Measurements from ENCODE around the gene DNAAF5. TPM values are rescaled to one million over a fixed set of nuclear protein-coding genes. Genes with fewer than 3 reads are reported as not detected.
A peak's percentile ranks its signal among the peaks of the same experiment; 100 is the strongest.

The DNAAF5 gene
- total and polyA plus RNA-seq, 3 donors from 2014 or later: 21.1 to 67.0 (median 52.6) TPM

DNA sequence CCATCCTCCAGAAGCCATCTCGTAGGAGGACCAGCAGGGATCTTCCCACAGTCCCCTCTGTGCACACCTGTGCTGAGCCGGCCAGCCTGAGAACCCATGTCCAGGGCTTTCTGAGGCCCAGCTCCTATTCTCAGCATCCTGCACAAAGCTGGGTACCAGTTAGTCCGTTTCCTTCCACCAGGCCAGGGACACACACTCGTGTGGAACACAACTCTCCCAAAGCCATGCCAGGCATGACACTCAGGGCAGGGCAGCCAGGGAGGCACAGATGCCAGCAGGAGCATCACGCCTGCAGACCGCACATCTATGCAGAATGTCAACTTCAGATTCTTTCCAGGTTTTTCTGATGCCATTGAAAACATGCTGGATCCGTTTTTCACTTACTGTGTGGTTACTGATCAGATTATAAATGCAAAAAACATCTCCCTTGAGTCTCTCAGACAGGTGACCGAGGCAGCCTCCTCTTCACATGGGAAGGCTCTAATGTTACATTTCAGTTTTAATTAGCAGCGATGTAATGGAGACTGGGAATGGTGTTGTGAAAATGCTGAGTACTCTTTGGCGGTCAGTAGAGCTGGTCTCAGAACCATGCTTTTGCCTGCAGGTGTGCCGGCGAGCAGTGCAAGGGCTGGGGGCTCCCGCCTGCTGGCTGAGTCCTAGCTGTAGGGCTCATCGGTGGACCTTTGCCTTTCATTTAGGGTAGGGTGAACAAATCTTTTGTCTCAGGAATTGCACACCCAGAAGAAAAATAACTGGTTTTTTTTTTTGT is 102.5 kb downstream of the DNAAF5 start:
- no peaks in the 10 kb centered on the region for H3K36me3 ChIP-seq (ENCODE audit: low read depth, missing control alignments)
- intact Hi-C loops (cut with DNase I; ENCODE audit: low total_unique reads): no loop called here
- WGBS, 2 donors: 94 to 95% methylated on average over 14 of the region's 14 CpGs
- no peaks in the 10 kb centered on the region for H3K9me3 ChIP-seq
- TF ChIP-seq, protein P1, sequence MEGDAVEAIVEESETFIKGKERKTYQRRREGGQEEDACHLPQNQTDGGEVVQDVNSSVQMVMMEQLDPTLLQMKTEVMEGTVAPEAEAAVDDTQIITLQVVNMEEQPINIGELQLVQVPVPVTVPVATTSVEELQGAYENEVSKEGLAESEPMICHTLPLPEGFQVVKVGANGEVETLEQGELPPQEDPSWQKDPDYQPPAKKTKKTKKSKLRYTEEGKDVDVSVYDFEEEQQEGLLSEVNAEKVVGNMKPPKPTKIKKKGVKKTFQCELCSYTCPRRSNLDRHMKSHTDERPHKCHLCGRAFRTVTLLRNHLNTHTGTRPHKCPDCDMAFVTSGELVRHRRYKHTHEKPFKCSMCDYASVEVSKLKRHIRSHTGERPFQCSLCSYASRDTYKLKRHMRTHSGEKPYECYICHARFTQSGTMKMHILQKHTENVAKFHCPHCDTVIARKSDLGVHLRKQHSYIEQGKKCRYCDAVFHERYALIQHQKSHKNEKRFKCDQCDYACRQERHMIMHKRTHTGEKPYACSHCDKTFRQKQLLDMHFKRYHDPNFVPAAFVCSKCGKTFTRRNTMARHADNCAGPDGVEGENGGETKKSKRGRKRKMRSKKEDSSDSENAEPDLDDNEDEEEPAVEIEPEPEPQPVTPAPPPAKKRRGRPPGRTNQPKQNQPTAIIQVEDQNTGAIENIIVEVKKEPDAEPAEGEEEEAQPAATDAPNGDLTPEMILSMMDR (IDR thresholded peaks at IDR 0.05): no peak
- TF ChIP-seq POLR2A (IDR thresholded peaks at IDR 0.05): no peak
- no peak overlapping the region for H3K27ac ChIP-seq
- no peaks in the 10 kb centered on the region for H3K27me3 ChIP-seq
- H3K4me3 ChIP-seq: no peak overlapping the region
- peaks cover 20% of the 10 kb centered on the region for H3K4me1 ChIP-seq
- no peak for DNase-seq

DNA sequence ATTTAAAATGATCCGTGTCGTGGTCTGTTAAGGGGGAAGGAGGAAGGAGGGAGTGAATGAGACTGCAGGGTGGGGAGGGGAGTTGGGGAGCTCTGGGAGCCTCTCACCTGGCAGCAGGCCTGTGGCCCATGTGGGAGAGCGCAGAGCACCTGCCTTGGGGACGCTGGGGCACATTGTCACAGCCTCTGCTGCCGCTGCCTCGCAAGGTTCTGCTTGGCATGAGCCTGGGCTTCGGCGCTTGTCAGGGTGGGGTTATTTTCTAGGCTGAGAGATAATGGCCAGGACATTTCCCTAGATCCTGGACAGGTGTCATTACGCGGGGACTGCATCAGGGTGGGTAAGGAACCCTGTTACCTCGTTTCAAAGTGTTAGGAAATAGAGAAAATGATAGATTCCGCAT is 103.6 kb downstream of the DNAAF5 start:
- intact Hi-C loops (cut with DNase I; ENCODE audit: low total_unique reads): no loop called here
- no peaks in the 10 kb centered on the region for H3K36me3 ChIP-seq (ENCODE audit: low read depth, missing control alignments)
- no peak overlapping the region for H3K4me3 ChIP-seq
- no peak for DNase-seq
- H3K9me3 ChIP-seq: no peaks in the 10 kb centered on the region
- peaks cover 20% of the 10 kb centered on the region for H3K4me1 ChIP-seq
- no peaks in the 10 kb centered on the region for H3K27me3 ChIP-seq
- H3K27ac ChIP-seq: no peak overlapping the region
- TF ChIP-seq POLR2A (IDR thresholded peaks at IDR 0.05): no peak
- TF ChIP-seq, protein P1 (IDR thresholded peaks at IDR 0.05): no peak
- 73 to 84% methylated on average over 12 of the region's 12 CpGs for WGBS, 2 donors

DNA sequence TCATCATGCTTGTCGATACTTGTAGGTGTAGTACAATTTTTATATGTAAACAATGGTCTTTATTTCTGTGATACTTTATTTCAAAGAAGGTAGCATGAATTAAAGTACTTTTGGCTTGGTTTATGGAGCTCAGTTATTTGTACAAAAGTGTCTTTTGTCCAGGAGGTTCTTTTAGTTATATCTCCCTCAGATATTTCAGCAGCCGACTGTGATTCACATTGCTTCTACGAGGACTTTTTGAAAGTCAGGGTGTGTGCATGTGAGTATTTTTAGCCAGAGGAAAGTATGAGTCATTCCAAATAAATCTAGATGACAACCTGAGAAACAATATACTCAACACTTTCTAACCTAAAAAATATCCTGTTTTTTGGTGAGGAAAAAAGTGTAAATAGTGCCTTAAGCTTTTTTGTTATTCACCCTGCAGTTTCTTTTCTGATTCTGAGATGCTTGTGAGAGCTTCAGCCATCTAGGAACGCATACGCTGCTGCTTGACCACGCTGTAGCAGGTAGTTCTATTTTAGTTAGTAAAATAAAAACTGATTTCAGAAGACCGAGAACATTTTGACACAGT is 105.2 kb downstream of the DNAAF5 start:
- H3K4me3 ChIP-seq: no peak overlapping the region
- 32 to 40% methylated on average over 7 of the region's 7 CpGs for WGBS, 2 donors
- H3K27ac ChIP-seq: peak overlapping the region; percentile 76 to 84
- H3K27me3 ChIP-seq: no peaks in the 10 kb centered on the region
- H3K9me3 ChIP-seq: no peaks in the 10 kb centered on the region
- intact Hi-C loops (cut with DNase I; ENCODE audit: low total_unique reads): no loop called here
- H3K4me1 ChIP-seq: peaks cover 20% of the 10 kb centered on the region
- no peak for TF ChIP-seq POLR2A (IDR thresholded peaks at IDR 0.05)
- TF ChIP-seq, protein P1 (IDR thresholded peaks at IDR 0.05): no peak
- no peak for DNase-seq
- no peaks in the 10 kb centered on the region for H3K36me3 ChIP-seq (ENCODE audit: low read depth, missing control alignments)

DNA sequence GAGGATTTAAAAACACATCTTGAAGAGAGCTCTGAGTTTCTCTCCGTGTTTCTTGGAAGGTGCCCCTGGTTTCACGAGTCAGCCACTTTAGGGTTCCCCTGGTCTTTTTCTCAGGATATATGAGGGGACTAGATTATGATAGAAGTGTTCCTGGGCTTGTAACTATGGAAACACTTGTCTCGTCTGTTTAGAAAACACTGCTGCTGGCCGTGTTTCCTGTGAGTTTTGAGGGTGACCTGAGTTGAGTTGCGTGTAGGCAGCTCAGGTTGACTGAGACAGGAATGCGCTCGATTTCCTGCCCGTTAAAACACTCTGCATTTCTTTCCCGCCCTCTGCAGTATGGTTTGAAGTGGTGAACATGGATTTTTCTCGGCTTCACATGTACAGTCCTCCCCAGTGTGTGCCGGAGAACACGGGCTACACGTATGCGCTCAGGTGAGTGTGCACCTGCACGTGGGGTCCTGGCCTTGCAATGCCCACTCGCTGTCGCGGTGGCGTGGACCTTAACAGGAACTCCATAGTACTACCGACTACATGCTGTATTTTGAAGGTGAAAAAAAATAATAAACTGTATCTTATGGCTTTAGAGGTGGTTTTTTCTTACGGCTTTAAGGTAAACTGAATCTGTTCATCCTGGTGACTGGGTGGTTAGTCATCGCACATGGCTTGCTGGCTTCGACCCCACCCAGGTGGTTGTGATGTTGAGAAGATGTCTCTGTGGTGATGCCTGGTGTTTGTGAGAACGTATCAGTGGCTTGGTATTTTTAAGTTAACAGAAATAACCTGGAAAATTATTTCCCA is 105.9 kb downstream of the DNAAF5 start, which contains the start of gene SUN1:
TSS of gene SUN1 (plus strand) at position 310 of the 801 bp plus-strand sequence. CDS start at position 359, 49 bp downstream.
- no peak within 1 kb of the TSS for H3K4me3 ChIP-seq
- H3K27me3 ChIP-seq: no peaks in the 10 kb centered on the region
- DNase-seq: no peak
- peak within 1 kb of the TSS; percentile 76 to 84 for H3K27ac ChIP-seq
- H3K36me3 ChIP-seq (ENCODE audit: low read depth, missing control alignments): no peaks in the 10 kb centered on the region
- H3K4me1 ChIP-seq: peaks cover 20% of the 10 kb centered on the region
- 71 to 75% methylated on average over 24 of the region's 24 CpGs for WGBS, 2 donors
- TF ChIP-seq, protein P1 (IDR thresholded peaks at IDR 0.05): no peak
- no peak for TF ChIP-seq POLR2A (IDR thresholded peaks at IDR 0.05)
- no peaks in the 10 kb centered on the region for H3K9me3 ChIP-seq
- intact Hi-C loops (cut with DNase I; ENCODE audit: low total_unique reads): no loop called here
